Dedifferentiated amniotic fluid mesenchymal stem cell (primary cell): Measurements from ENCODE around the gene VAV2.

Experiments used
- DNase-seq: peaks from one replicate; pipeline ENCODE4 v3.0.0-alpha.2; 2016; ENCODE audit errors: extremely low spot score

Gene VAV2

GRCh38 chr9:133890583-133890982 lies 101.5 kb downstream of the VAV2 start:
- DNase-seq, result no peak

- DNase-seq, result no peak
These were observed 102.4 kb downstream of the VAV2 start for GRCh38 chr9:133889584-133890301.

- no peak for DNase-seq
These were observed 103.2 kb downstream of the VAV2 start for GRCh38 chr9:133888809-133889491.

GRCh38 chr9:133888048-133888808 lies 103.9 kb downstream of the VAV2 start:
- DNase-seq, result no peak

GRCh38 chr9:133887540-133888047 lies 104.5 kb downstream of the VAV2 start:
- DNase-seq, result no peak

GRCh38 chr9:133886563-133887501 lies 105.3 kb downstream of the VAV2 start:
- no peak for DNase-seq

- DNase-seq, result no peak
These were observed 107.0 kb downstream of the VAV2 start for GRCh38 chr9:133884907-133885744.

- no peak for DNase-seq
These were observed 109.0 kb downstream of the VAV2 start for GRCh38 chr9:133882849-133883755.

- DNase-seq, result no peak
These were observed 110.3 kb downstream of the VAV2 start for GRCh38 chr9:133881671-133882381.

- DNase-seq, result no peak
These were observed 111.1 kb downstream of the VAV2 start for GRCh38 chr9:133880851-133881661.

- no peak for DNase-seq
These were observed 112.0 kb downstream of the VAV2 start for GRCh38 chr9:133880136-133880535.

- DNase-seq, result no peak
These were observed 112.5 kb downstream of the VAV2 start for GRCh38 chr9:133879615-133880014.

GRCh38 chr9:133878402-133878801 lies 113.7 kb downstream of the VAV2 start:
- DNase-seq, result no peak

- no peak for DNase-seq
These were observed 114.2 kb downstream of the VAV2 start for GRCh38 chr9:133877967-133878366.

GRCh38 chr9:133877327-133877726 lies 114.8 kb downstream of the VAV2 start:
- DNase-seq, result no peak

- DNase-seq, result no peak
These were observed 115.3 kb downstream of the VAV2 start for GRCh38 chr9:133876836-133877235.

- DNase-seq, result no peak
These were observed 116.0 kb downstream of the VAV2 start for GRCh38 chr9:133876144-133876543.

GRCh38 chr9:133875131-133875530 lies 117.0 kb downstream of the VAV2 start:
- DNase-seq, result no peak
